ENCODE measurements around the gene MRAS.
A peak's percentile ranks its signal among the peaks of the same experiment; 100 is the strongest.

Gene MRAS

GRCh38 chr3:138432576-138433240, 84.3 kb downstream of the MRAS start:
- TF ChIP-seq CTCF (IDR thresholded peaks at IDR 0.05), result no peak
- Histone ChIP-seq H3K27me3 (ENCODE audit: control insufficient read depth, insufficient read depth, low read length) (no peaks in the 10 kb centered on the region), H3K4me3 (ENCODE audit: low read depth, low read length) (no peak overlapping the region), H2AFZ (no peak overlapping the region), H3K79me2 (no peaks in the 10 kb centered on the region), H3K4me2 (ENCODE audit: low read length) (no peak overlapping the region), H3K9ac (no peak overlapping the region), H3K36me3 (ENCODE audit: control insufficient read depth, insufficient read depth, low read length) (no peaks in the 10 kb centered on the region), H3K27ac (no peak overlapping the region), H3K4me1 (no peaks in the 10 kb centered on the region), H3K9me3 (ENCODE audit: control insufficient read depth, low read length) (no peaks in the 10 kb centered on the region)

DNA sequence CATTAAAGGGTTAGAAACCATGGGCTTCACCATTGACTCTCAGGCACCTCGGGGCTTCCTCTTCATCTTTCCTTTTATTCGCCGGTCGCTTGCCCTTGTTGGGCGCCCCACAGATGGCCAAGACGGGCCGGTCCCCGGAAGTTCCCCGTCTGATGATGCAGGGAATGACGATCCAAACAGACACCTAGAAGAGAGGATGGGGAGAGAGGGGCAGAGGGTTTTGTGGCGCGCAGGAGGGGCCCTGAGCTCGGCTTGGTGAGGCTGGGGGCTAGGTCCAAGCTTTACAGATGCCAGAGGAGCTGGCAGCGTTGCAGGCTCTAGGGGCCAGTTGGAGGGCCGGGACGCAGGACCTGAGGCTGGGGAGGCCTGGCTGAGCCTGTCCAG, 85.5 kb downstream of the MRAS start:
- H3K36me3 ChIP-seq (ENCODE audit: control insufficient read depth, insufficient read depth, low read length), result no peaks in the 10 kb centered on the region
- H3K4me3 ChIP-seq (ENCODE audit: low read depth, low read length), result peak overlapping the region; percentile 36
- no peaks in the 10 kb centered on the region for H3K9me3 ChIP-seq (ENCODE audit: control insufficient read depth, low read length)
- no peaks in the 10 kb centered on the region for H3K79me2 ChIP-seq
- no peak for TF ChIP-seq CTCF (IDR thresholded peaks at IDR 0.05)
- no peak overlapping the region for H3K9ac ChIP-seq
- H3K27me3 ChIP-seq (ENCODE audit: control insufficient read depth, insufficient read depth, low read length), result no peaks in the 10 kb centered on the region
- peak overlapping the region; percentile 66 for H3K4me2 ChIP-seq (ENCODE audit: low read length)
- H2AFZ ChIP-seq, result peak overlapping the region; percentile 79
- no peak overlapping the region for H3K27ac ChIP-seq
- H3K4me1 ChIP-seq, result no peaks in the 10 kb centered on the region

- no peaks in the 10 kb centered on the region for H3K9me3 ChIP-seq (ENCODE audit: control insufficient read depth, low read length)
- peak within 1 kb of the TSS; percentile 79 for H2AFZ ChIP-seq
- peak within 1 kb of the TSS; percentile 66 for H3K4me2 ChIP-seq (ENCODE audit: low read length)
- no peak within 1 kb of the TSS for H3K9ac ChIP-seq
- H3K79me2 ChIP-seq, result no peaks in the 10 kb centered on the region
- no peaks in the 10 kb centered on the region for H3K27me3 ChIP-seq (ENCODE audit: control insufficient read depth, insufficient read depth, low read length)
- no peaks in the 10 kb centered on the region for H3K36me3 ChIP-seq (ENCODE audit: control insufficient read depth, insufficient read depth, low read length)
- TF ChIP-seq CTCF (IDR thresholded peaks at IDR 0.05), result no peak
- H3K4me3 ChIP-seq (ENCODE audit: low read depth, low read length), result peak within 1 kb of the TSS; percentile 36
- H3K4me1 ChIP-seq, result no peaks in the 10 kb centered on the region
- no peak within 1 kb of the TSS for H3K27ac ChIP-seq
Measured at GRCh38 chr3:138434276-138434874, 86.0 kb downstream of the MRAS start, which contains the start of gene ESYT3. TSS of gene ESYT3 (plus strand) at chr3:138434616. CDS start at chr3:138434799, 183 bp downstream.

GRCh38 chr3:138434875-138435772, 86.7 kb downstream of the MRAS start:
- H3K79me2 ChIP-seq, result no peaks in the 10 kb centered on the region
- H3K9me3 ChIP-seq (ENCODE audit: control insufficient read depth, low read length), result no peaks in the 10 kb centered on the region
- no peaks in the 10 kb centered on the region for H3K4me1 ChIP-seq
- no peak overlapping the region for H3K9ac ChIP-seq
- peak overlapping the region; percentile 36 for H3K4me3 ChIP-seq (ENCODE audit: low read depth, low read length)
- no peaks in the 10 kb centered on the region for H3K27me3 ChIP-seq (ENCODE audit: control insufficient read depth, insufficient read depth, low read length)
- H2AFZ ChIP-seq, result peak overlapping the region; percentile 79
- H3K4me2 ChIP-seq (ENCODE audit: low read length), result peak overlapping the region; percentile 66
- H3K27ac ChIP-seq, result no peak overlapping the region
- H3K36me3 ChIP-seq (ENCODE audit: control insufficient read depth, insufficient read depth, low read length), result no peaks in the 10 kb centered on the region
- TF ChIP-seq CTCF (IDR thresholded peaks at IDR 0.05), result no peak

All from parathyroid adenoma (tissue), 2 donors.